Liver (tissue), 9 donors: ENCODE data around the gene DOCK2. TPM values are rescaled to one million over a fixed set of nuclear protein-coding genes. Genes with fewer than 3 reads are reported as not detected.

Experiments
- DNase-seq: peaks from one replicate; pipeline ENCODE4 v3.0.0-alpha.2; 2017; ENCODE audit warnings: low spot score
- H3K27ac ChIP-seq, 2 donors: one replicate each; pipeline ENCODE4 v1.7.0; 2013; ENCODE audit warnings: inconsistent platforms in 2 of 2, low read length in 2 of 2, control low read depth in 1 of 2, low read depth in 1 of 2, mild to moderate bottlenecking in 1 of 2
- H3K27me3 ChIP-seq, 4 donors: one replicate each; pipeline versions ENCODE4 v1.6.1 to v1.7.0; 2013; ENCODE audit warnings: low read length in 3 of 4, inconsistent platforms in 1 of 4, mild to moderate bottlenecking in 1 of 4, moderate library complexity in 1 of 4; ENCODE audit not compliant: control insufficient read depth in 4 of 4, insufficient read depth in 4 of 4
- H3K36me3 ChIP-seq, 4 donors: one replicate each; pipeline versions ENCODE4 v1.6.1 to v1.7.0; 2013; ENCODE audit warnings: low read length in 3 of 4, mild to moderate bottlenecking in 3 of 4, low read depth in 1 of 4, moderate library complexity in 1 of 4; ENCODE audit not compliant: control insufficient read depth in 4 of 4, insufficient read depth in 3 of 4
- H3K4me1 ChIP-seq, 4 donors: one replicate each; pipeline versions ENCODE4 v1.6.1 to v1.7.0; 2013; ENCODE audit warnings: low read length in 3 of 4, mild to moderate bottlenecking in 3 of 4, moderate library complexity in 1 of 4; ENCODE audit not compliant: control insufficient read depth in 4 of 4, insufficient read depth in 4 of 4
- H3K4me3 ChIP-seq, 3 donors: one replicate each; pipeline versions ENCODE4 v1.6.1 to v1.7.0; 2013; ENCODE audit warnings: low read length in 3 of 3, control low read depth in 1 of 3, low read depth in 1 of 3, mild to moderate bottlenecking in 1 of 3
- H3K9ac ChIP-seq, 2 donors: one replicate each; pipeline ENCODE4 v1.7.0; 2013; ENCODE audit warnings: low read length in 2 of 2, mild to moderate bottlenecking in 2 of 2, moderate library complexity in 2 of 2, control low read depth in 1 of 2, low read depth in 1 of 2
- H3K9me3 ChIP-seq, 4 donors: one replicate each; pipeline versions ENCODE4 v1.6.1 to v1.7.0; 2013; ENCODE audit warnings: low read length in 3 of 4; ENCODE audit not compliant: control insufficient read depth in 4 of 4
- EGR1 ChIP-seq, 2 donors: IDR thresholded peaks; 2 replicates each; pipeline ENCODE4 v1.6.1; 2016 to 2018; ENCODE audit warnings: antibody characterized with exemption in 2 of 2, low read depth in 2 of 2
- FOXA1 ChIP-seq: IDR thresholded peaks from 2 replicates; pipeline ENCODE4 v1.6.1; 2016; ENCODE audit warnings: antibody characterized with exemption
- FOXA2 ChIP-seq: IDR thresholded peaks from 2 replicates; pipeline ENCODE4 v1.6.1; 2016; ENCODE audit warnings: antibody characterized with exemption
- GABPA ChIP-seq, 2 donors: IDR thresholded peaks in 1 of 2; conservative IDR thresholded peaks in 1 of 2; 2 replicates each; pipeline ENCODE4 v1.6.1; 2016; ENCODE audit warnings: antibody characterized with exemption in 2 of 2, mild to moderate bottlenecking in 1 of 2, moderate library complexity in 1 of 2
- HNF4A ChIP-seq, 2 donors: conservative IDR thresholded peaks; 2 replicates each; pipeline ENCODE4 v1.6.1; 2016; ENCODE audit warnings: antibody characterized with exemption in 2 of 2, mild to moderate bottlenecking in 2 of 2
- HNF4G ChIP-seq: IDR thresholded peaks from 2 replicates; pipeline ENCODE4 v1.6.1; 2016; ENCODE audit warnings: antibody characterized with exemption
- JUND ChIP-seq, 2 donors: IDR thresholded peaks; 2 replicates each; pipeline ENCODE4 v1.6.1; 2016; ENCODE audit warnings: antibody characterized with exemption in 2 of 2
- NR2F2 ChIP-seq: IDR thresholded peaks from 2 replicates; pipeline ENCODE4 v1.6.1; 2016; ENCODE audit warnings: antibody characterized with exemption
- RAD21 ChIP-seq, 2 donors: IDR thresholded peaks; 2 replicates each; pipeline ENCODE4 v1.6.1; 2016; ENCODE audit warnings: antibody characterized with exemption in 2 of 2, mild to moderate bottlenecking in 2 of 2
- RXRA ChIP-seq, 2 donors: IDR thresholded peaks; 2 replicates each; pipeline ENCODE4 v1.6.1; 2017 to 2018; ENCODE audit warnings: antibody characterized with exemption in 2 of 2, mild to moderate bottlenecking in 1 of 2
- SP1 ChIP-seq: IDR thresholded peaks from 2 replicates; pipeline ENCODE4 v1.6.1; 2018; ENCODE audit warnings: antibody characterized with exemption, mild to moderate bottlenecking
- TAF1 ChIP-seq: conservative IDR thresholded peaks from 2 replicates; pipeline ENCODE4 v1.6.1; 2016; ENCODE audit warnings: antibody characterized with exemption, mild to moderate bottlenecking
- YY1 ChIP-seq: IDR thresholded peaks from 2 replicates; pipeline ENCODE4 v1.6.1; 2016; ENCODE audit warnings: antibody characterized with exemption, mild to moderate bottlenecking
- WGBS: extraction: QIAGEN DNeasy Blood & Tissue Kit; methylation state at CpG from one replicate; pipeline ENCODE4 v1.1.7; 2013; 5-methylcytosine and 5-hydroxymethylcytosine counted together
- polyA plus RNA-seq, 2 donors: library from polyadenylated mRNA; stranded (reverse) in 1 of 2; unstranded in 1 of 2; fragments of 200-250 nt in 1 of 2; fragments of >200 nt in 1 of 2; fragmentation: Nextera tagmentation in 1 of 2; extraction: Ambion mirVana in 1 of 2; gene quantifications; one replicate each; pipeline versions ENCODE4 v1.2.1 to v1.2.3, GENCODE V29; 2013 to 2015
- total RNA-seq, 2 donors: library from RNA; depleted of rRNA; stranded (reverse); fragments of >200 nt; gene quantifications; one replicate each; pipeline ENCODE4 v1.2.3, GENCODE V29; 2014
- TF ChIP-seq, protein P1 (sequence below): fragments of 150-350 bp; IDR thresholded peaks from 2 replicates; pipeline ENCODE4 v1.5.1; 2017; ENCODE audit warnings: improper control_type of control experiment, low read depth, low read length; ENCODE audit not compliant: missing input control
- TF ChIP-seq, protein P2 (sequence below): IDR thresholded peaks from 2 replicates; pipeline ENCODE4 v1.6.1; 2016; ENCODE audit warnings: antibody characterized with exemption
- TF ChIP-seq, protein P3 (sequence below): IDR thresholded peaks from 2 replicates; pipeline ENCODE4 v1.6.1; 2016; ENCODE audit warnings: antibody characterized with exemption, mild to moderate bottlenecking
- TF ChIP-seq, protein P4 (sequence below): IDR thresholded peaks from 2 replicates; pipeline ENCODE4 v1.6.1; 2016; ENCODE audit warnings: antibody characterized with exemption
- TF ChIP-seq, protein P5 (sequence below): IDR thresholded peaks from 2 replicates; pipeline ENCODE4 v1.6.1; 2016; ENCODE audit warnings: antibody characterized with exemption
- donor health status: healthy.
- donor health status: healthy.
- donor health status: healthy.
- donor health status: healthy.
- donor health status: healthy.

Gene DOCK2
- total and polyA plus RNA-seq, 4 donors = 2.3 to 26.6 (median 8.2) TPM

DNA sequence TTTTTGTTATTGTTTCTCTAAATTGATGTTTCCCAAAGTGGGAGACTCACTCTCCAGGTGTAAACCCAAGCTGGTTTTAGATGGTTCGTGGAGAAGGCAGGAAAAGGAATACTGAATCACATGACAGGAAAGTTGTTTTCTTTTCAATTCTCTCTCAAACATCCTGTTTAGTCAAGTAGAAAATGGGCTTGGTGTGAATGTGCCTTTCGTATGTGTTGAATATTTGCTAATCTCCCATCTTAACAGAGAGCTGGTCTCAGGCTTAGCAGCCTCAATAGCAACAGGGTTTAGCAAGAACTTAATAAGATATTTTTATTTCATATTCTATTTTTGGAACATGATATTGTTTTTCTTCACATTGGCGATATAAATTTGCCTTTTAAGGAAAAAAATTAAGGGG, 223.5 kb downstream of the DOCK2 start:
- Histone ChIP-seq H3K4me1 (no peaks in the 10 kb centered on the region), H3K9me3 (no peaks in the 10 kb centered on the region), H3K27ac (no peak overlapping the region), H3K27me3 (peaks cover 0 to 8% (median 0%) of the 10 kb centered on the region in 4 donors), H3K4me3 (no peak overlapping the region), H3K9ac (no peak overlapping the region), H3K36me3 (no peaks in the 10 kb centered on the region)
- TF ChIP-seq, protein P1, sequence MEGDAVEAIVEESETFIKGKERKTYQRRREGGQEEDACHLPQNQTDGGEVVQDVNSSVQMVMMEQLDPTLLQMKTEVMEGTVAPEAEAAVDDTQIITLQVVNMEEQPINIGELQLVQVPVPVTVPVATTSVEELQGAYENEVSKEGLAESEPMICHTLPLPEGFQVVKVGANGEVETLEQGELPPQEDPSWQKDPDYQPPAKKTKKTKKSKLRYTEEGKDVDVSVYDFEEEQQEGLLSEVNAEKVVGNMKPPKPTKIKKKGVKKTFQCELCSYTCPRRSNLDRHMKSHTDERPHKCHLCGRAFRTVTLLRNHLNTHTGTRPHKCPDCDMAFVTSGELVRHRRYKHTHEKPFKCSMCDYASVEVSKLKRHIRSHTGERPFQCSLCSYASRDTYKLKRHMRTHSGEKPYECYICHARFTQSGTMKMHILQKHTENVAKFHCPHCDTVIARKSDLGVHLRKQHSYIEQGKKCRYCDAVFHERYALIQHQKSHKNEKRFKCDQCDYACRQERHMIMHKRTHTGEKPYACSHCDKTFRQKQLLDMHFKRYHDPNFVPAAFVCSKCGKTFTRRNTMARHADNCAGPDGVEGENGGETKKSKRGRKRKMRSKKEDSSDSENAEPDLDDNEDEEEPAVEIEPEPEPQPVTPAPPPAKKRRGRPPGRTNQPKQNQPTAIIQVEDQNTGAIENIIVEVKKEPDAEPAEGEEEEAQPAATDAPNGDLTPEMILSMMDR = no peak
- TF ChIP-seq RAD21 (IDR thresholded peaks at IDR 0.05) (no peak), FOXA1 (no peak), FOXA2 (no peak), SP1 (no peak), YY1 (no peak), NR2F2 (no peak), HNF4G (no peak), TAF1 (no peak), GABPA (IDR thresholded peaks at IDR 0.05 in 1 of 2, conservative IDR thresholded peaks at IDR 0.05 in 1 of 2) (no peak), JUND (IDR thresholded peaks at IDR 0.05) (no peak), HNF4A (conservative IDR thresholded peaks at IDR 0.05) (no peak), EGR1 (IDR thresholded peaks at IDR 0.05; ENCODE audit: low read depth in 2 of 2) (no peak), RXRA (IDR thresholded peaks at IDR 0.05) (no peak)
- TF ChIP-seq, protein P2, sequence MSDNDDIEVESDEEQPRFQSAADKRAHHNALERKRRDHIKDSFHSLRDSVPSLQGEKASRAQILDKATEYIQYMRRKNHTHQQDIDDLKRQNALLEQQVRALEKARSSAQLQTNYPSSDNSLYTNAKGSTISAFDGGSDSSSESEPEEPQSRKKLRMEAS = no peak
- TF ChIP-seq, protein P3, sequence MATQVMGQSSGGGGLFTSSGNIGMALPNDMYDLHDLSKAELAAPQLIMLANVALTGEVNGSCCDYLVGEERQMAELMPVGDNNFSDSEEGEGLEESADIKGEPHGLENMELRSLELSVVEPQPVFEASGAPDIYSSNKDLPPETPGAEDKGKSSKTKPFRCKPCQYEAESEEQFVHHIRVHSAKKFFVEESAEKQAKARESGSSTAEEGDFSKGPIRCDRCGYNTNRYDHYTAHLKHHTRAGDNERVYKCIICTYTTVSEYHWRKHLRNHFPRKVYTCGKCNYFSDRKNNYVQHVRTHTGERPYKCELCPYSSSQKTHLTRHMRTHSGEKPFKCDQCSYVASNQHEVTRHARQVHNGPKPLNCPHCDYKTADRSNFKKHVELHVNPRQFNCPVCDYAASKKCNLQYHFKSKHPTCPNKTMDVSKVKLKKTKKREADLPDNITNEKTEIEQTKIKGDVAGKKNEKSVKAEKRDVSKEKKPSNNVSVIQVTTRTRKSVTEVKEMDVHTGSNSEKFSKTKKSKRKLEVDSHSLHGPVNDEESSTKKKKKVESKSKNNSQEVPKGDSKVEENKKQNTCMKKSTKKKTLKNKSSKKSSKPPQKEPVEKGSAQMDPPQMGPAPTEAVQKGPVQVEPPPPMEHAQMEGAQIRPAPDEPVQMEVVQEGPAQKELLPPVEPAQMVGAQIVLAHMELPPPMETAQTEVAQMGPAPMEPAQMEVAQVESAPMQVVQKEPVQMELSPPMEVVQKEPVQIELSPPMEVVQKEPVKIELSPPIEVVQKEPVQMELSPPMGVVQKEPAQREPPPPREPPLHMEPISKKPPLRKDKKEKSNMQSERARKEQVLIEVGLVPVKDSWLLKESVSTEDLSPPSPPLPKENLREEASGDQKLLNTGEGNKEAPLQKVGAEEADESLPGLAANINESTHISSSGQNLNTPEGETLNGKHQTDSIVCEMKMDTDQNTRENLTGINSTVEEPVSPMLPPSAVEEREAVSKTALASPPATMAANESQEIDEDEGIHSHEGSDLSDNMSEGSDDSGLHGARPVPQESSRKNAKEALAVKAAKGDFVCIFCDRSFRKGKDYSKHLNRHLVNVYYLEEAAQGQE = no peak
- TF ChIP-seq, protein P4, sequence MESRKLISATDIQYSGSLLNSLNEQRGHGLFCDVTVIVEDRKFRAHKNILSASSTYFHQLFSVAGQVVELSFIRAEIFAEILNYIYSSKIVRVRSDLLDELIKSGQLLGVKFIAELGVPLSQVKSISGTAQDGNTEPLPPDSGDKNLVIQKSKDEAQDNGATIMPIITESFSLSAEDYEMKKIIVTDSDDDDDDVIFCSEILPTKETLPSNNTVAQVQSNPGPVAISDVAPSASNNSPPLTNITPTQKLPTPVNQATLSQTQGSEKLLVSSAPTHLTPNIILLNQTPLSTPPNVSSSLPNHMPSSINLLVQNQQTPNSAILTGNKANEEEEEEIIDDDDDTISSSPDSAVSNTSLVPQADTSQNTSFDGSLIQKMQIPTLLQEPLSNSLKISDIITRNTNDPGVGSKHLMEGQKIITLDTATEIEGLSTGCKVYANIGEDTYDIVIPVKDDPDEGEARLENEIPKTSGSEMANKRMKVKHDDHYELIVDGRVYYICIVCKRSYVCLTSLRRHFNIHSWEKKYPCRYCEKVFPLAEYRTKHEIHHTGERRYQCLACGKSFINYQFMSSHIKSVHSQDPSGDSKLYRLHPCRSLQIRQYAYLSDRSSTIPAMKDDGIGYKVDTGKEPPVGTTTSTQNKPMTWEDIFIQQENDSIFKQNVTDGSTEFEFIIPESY = no peak
- TF ChIP-seq, protein P5, sequence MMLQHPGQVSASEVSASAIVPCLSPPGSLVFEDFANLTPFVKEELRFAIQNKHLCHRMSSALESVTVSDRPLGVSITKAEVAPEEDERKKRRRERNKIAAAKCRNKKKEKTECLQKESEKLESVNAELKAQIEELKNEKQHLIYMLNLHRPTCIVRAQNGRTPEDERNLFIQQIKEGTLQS = no peak
- WGBS = 51% methylated on average over 3 of the region's 3 CpGs
- no peak for DNase-seq
